ENCODE data around the gene TNFAIP3.

Gene TNFAIP3

GRCh38 chr6:137903933-137904821 is 37.1 kb downstream of the TNFAIP3 start:
- peak overlapping the region; percentile 72 for H3K4me3 Mint-ChIP-seq
- no peaks in the 10 kb centered on the region for H3K27me3 Mint-ChIP-seq
- peak overlapping the region; percentile 100 for H3K27ac Mint-ChIP-seq
- H3K9me3 Mint-ChIP-seq = peaks cover 4% of the 10 kb centered on the region
- peaks cover 78% of the 10 kb centered on the region for H3K4me1 Mint-ChIP-seq (ENCODE audit: low read depth)
- peaks cover 2% of the 10 kb centered on the region for H3K36me3 Mint-ChIP-seq (ENCODE audit: low read depth)

GRCh38 chr6:137904822-137905617 is 38.0 kb downstream of the TNFAIP3 start:
- Mint-ChIP-seq H3K36me3 (ENCODE audit: low read depth) (peaks cover 9% of the 10 kb centered on the region), H3K27ac (peak overlapping the region; percentile 100), H3K4me3 (peak overlapping the region; percentile 72), H3K4me1 (ENCODE audit: low read depth) (peaks cover 83% of the 10 kb centered on the region), H3K27me3 (no peaks in the 10 kb centered on the region), H3K9me3 (peaks cover 4% of the 10 kb centered on the region)

GRCh38 chr6:137906020-137906472 is 39.0 kb downstream of the TNFAIP3 start:
- Mint-ChIP-seq H3K9me3 (peaks cover 4% of the 10 kb centered on the region), H3K27ac (peak overlapping the region; percentile 90), H3K36me3 (ENCODE audit: low read depth) (peaks cover 9% of the 10 kb centered on the region), H3K4me1 (ENCODE audit: low read depth) (peaks cover 92% of the 10 kb centered on the region), H3K27me3 (no peaks in the 10 kb centered on the region), H3K4me3 (peak overlapping the region; percentile 48)

GRCh38 chr6:137907170-137907569 is 40.1 kb downstream of the TNFAIP3 start:
- H3K4me3 Mint-ChIP-seq = no peak overlapping the region
- no peaks in the 10 kb centered on the region for H3K27me3 Mint-ChIP-seq

GRCh38 chr6:137909533-137909932 is 42.5 kb downstream of the TNFAIP3 start:
- Mint-ChIP-seq H3K36me3 (ENCODE audit: low read depth) (peaks cover 11% of the 10 kb centered on the region), H3K9me3 (peaks cover 11% of the 10 kb centered on the region), H3K4me1 (ENCODE audit: low read depth) (peaks cover 80% of the 10 kb centered on the region), H3K4me3 (peak overlapping the region; percentile 62), H3K27ac (peak overlapping the region; percentile 92), H3K27me3 (no peaks in the 10 kb centered on the region)

More at GRCh38 chr6:137907170-137907569, 40.1 kb downstream of the TNFAIP3 start:
- H3K4me1 Mint-ChIP-seq (ENCODE audit: low read depth) = peaks cover 98% of the 10 kb centered on the region
- peaks cover 4% of the 10 kb centered on the region for H3K9me3 Mint-ChIP-seq
- peak overlapping the region; percentile 90 for H3K27ac Mint-ChIP-seq
- H3K36me3 Mint-ChIP-seq (ENCODE audit: low read depth) = peaks cover 9% of the 10 kb centered on the region

- Mint-ChIP-seq H3K4me3 (no peak overlapping the region), H3K36me3 (ENCODE audit: low read depth) (peaks cover 17% of the 10 kb centered on the region), H3K4me1 (ENCODE audit: low read depth) (peaks cover 80% of the 10 kb centered on the region), H3K9me3 (peaks cover 17% of the 10 kb centered on the region), H3K27ac (peak overlapping the region; percentile 73), H3K27me3 (no peaks in the 10 kb centered on the region)
Observed at GRCh38 chr6:137910424-137910834, 43.4 kb downstream of the TNFAIP3 start.

- Mint-ChIP-seq H3K36me3 (ENCODE audit: low read depth) (peaks cover 17% of the 10 kb centered on the region), H3K9me3 (peaks cover 17% of the 10 kb centered on the region), H3K27ac (peak overlapping the region; percentile 80), H3K27me3 (no peaks in the 10 kb centered on the region), H3K4me3 (no peak overlapping the region), H3K4me1 (ENCODE audit: low read depth) (peaks cover 80% of the 10 kb centered on the region)
Observed at GRCh38 chr6:137910843-137911456, 43.9 kb downstream of the TNFAIP3 start.

- H3K27me3 Mint-ChIP-seq = no peaks in the 10 kb centered on the region
- peaks cover 17% of the 10 kb centered on the region for H3K36me3 Mint-ChIP-seq (ENCODE audit: low read depth)
- H3K4me3 Mint-ChIP-seq = peak overlapping the region; percentile 30
- H3K9me3 Mint-ChIP-seq = peaks cover 17% of the 10 kb centered on the region
- peak overlapping the region; percentile 80 for H3K27ac Mint-ChIP-seq
- H3K4me1 Mint-ChIP-seq (ENCODE audit: low read depth) = peaks cover 75% of the 10 kb centered on the region
Observed at GRCh38 chr6:137911675-137912191, 44.7 kb downstream of the TNFAIP3 start.

GRCh38 chr6:137912813-137913212 is 45.8 kb downstream of the TNFAIP3 start:
- Mint-ChIP-seq H3K27ac (no peak overlapping the region), H3K27me3 (no peaks in the 10 kb centered on the region), H3K4me3 (no peak overlapping the region), H3K9me3 (peaks cover 17% of the 10 kb centered on the region), H3K36me3 (ENCODE audit: low read depth) (peaks cover 17% of the 10 kb centered on the region), H3K4me1 (ENCODE audit: low read depth) (peaks cover 64% of the 10 kb centered on the region)

- H3K27me3 Mint-ChIP-seq = no peaks in the 10 kb centered on the region
- peaks cover 60% of the 10 kb centered on the region for H3K4me1 Mint-ChIP-seq (ENCODE audit: low read depth)
- H3K27ac Mint-ChIP-seq = no peak overlapping the region
- no peak overlapping the region for H3K4me3 Mint-ChIP-seq
- peaks cover 17% of the 10 kb centered on the region for H3K36me3 Mint-ChIP-seq (ENCODE audit: low read depth)
- H3K9me3 Mint-ChIP-seq = peaks cover 17% of the 10 kb centered on the region
Observed at GRCh38 chr6:137913434-137913833, 46.4 kb downstream of the TNFAIP3 start.

GRCh38 chr6:137913996-137914529 is 47.0 kb downstream of the TNFAIP3 start:
- H3K27me3 Mint-ChIP-seq = no peaks in the 10 kb centered on the region
- H3K9me3 Mint-ChIP-seq = peaks cover 17% of the 10 kb centered on the region
- H3K27ac Mint-ChIP-seq = peak overlapping the region; percentile 9
- H3K4me1 Mint-ChIP-seq (ENCODE audit: low read depth) = peaks cover 60% of the 10 kb centered on the region
- H3K36me3 Mint-ChIP-seq (ENCODE audit: low read depth) = peaks cover 16% of the 10 kb centered on the region
- H3K4me3 Mint-ChIP-seq = no peak overlapping the region

- H3K27me3 Mint-ChIP-seq = no peaks in the 10 kb centered on the region
- H3K4me1 Mint-ChIP-seq (ENCODE audit: low read depth) = peaks cover 57% of the 10 kb centered on the region
- no peak overlapping the region for H3K4me3 Mint-ChIP-seq
- H3K9me3 Mint-ChIP-seq = peaks cover 17% of the 10 kb centered on the region
- H3K27ac Mint-ChIP-seq = peak overlapping the region; percentile 9
- H3K36me3 Mint-ChIP-seq (ENCODE audit: low read depth) = peaks cover 10% of the 10 kb centered on the region
Observed at GRCh38 chr6:137914530-137915193, 47.6 kb downstream of the TNFAIP3 start.

- Mint-ChIP-seq H3K4me3 (no peak overlapping the region), H3K27ac (no peak overlapping the region), H3K4me1 (ENCODE audit: low read depth) (peaks cover 57% of the 10 kb centered on the region), H3K36me3 (ENCODE audit: low read depth) (peaks cover 8% of the 10 kb centered on the region), H3K9me3 (peaks cover 17% of the 10 kb centered on the region), H3K27me3 (no peaks in the 10 kb centered on the region)
Observed at GRCh38 chr6:137915790-137916189, 48.7 kb downstream of the TNFAIP3 start.
